GM18511 (cell line): ENCODE results near the gene EMILIN2.
"Not testable (repeated sequence)": the region's sequence is repeated elsewhere in the genome, so short reads cannot be mapped to it uniquely, and the experiment has no call there.

Source experiments
- ATAC-seq: cut with Tn5 transposase; IDR thresholded peaks from one replicate; pipeline ENCODE4 v1.9.1; 2021; ENCODE audit warnings: mild to moderate bottlenecking, moderate library complexity; ENCODE audit not compliant: unreplicated experiment

EMILIN2 gene

DNA sequence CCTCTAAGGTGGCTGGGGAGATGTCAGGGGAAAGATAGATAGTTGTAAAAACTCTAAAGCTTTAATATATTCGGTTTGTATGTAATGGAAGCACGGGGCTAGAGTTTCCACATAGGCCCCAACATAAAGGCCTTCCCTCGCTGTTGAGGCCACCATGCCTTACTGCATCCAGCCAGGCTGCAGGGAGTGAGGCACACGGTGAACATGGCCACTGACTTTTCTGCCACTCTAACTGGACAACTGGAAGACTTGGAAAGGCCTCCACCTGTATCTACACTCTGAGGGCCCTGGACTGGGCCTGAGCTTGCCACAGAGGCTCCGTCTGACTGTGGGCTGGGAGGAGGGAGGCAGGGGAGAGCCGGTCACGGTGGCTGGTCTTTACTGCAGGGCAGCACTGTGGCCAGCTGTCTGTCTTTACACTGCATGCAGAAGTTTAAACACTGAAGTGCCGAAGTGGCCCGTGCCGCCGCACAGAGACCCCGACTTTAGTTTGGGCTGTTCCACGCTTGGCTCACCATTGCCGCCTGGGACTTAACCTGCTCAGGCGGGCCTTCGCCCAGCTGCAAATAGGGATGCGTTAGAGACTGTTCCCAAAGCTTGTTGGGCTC is 66.7 kb downstream of the EMILIN2 start:
- no peak for ATAC-seq

- no peak for ATAC-seq
These were observed 67.5 kb downstream of the EMILIN2 start for GRCh38 chr18:2914185-2914880.

- no peak for ATAC-seq
These were observed 68.1 kb downstream of the EMILIN2 start for GRCh38 chr18:2914881-2915240.

DNA sequence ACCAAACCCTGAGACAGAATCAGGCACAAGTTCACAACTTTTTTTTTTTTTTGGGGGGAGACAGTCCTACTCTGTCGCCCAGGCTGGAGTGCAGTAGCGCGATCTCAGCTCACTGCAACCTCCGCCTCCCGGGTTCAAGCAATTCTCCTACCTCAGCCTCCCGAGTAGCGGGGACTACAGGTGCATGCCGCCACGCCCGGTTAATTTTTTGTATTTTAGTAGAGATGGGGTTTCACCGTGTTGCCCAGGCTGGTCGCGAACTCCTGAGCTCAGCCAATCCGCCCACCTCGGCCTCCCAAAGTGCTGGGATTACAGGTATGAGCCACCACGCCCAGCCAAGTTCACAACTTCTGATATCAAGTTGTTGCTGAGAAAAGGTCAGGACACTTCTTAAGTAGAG is 68.7 kb downstream of the EMILIN2 start:
- not testable (repeated sequence) for ATAC-seq

DNA sequence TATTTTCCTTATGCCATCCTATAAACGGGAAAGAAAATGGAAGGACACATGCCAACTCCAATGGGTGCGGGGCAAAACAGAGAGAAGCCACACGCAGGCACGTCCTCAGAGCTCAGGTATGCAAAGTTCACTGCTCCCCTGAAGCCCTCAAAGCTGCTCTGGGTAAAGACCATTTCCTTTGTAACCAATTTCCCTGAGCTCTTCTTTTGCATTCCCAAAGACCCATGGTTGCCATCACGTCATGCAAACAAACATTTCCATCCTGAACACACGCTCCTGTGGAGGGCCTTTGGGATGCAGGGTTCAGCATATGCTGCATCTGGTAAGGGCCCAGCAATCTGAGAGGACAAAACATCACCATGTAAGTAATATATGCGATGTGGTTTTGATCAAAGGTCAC is 69.4 kb downstream of the EMILIN2 start:
- ATAC-seq = no peak

- peak; percentile 77 for ATAC-seq
These were observed 70.6 kb downstream of the EMILIN2 start for GRCh38 chr18:2917259-2918047.

DNA sequence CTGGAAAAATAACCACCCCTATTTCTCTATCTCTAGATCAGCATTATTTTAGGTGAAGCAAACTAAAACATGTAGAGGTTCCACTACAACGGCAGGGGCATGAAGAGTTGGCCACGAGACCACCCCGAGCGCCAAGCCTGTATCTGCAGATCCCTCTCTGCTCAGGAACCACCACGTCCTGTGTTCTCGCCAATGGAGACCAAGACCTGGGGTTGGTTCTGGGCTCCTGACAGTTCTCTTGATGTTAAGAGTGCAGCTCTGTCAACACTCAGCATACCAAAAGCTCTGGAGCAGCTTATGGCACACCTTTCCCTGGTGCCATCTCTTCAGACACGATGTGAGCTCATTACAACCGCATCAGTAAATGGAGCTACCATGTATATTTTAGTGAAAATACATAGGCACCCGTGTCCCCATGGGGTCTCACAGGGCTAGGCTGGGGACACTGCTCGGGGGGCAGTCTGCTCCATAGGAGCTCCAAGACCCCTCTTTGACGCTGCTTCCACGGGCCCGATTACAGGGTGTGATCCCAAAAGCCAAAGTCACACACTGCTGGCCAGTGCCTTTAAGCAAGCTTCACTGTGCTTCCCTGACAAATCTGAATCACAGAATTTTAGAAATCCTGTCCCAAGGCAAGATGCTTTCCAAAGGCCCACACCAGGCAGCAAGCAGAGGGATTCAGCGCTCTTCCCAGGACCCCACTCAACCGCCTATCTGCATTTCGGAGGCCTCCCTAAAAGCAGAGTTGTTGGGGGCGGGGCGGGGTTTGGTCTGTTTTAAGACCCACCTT is 72.2 kb downstream of the EMILIN2 start:
- no peak for ATAC-seq

DNA sequence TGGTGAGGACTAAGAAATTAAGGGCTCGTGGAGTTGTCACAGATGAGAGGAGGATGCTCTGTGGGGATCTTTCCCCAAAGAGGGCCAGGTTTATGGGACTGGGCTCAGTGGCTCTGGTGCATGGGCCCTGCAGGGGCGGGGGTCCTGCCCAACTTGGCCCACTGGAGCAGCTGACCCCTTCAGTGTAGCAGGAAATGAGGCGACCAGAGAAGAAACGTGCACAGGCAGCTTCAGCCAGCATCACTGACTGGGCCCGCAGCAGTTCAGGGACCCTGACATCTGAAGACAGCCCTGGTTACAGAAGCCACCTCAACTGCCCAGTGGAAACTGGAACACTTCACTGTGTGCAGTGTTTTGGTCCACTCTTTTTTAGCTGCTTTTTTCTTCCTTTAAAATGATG is 72.8 kb downstream of the EMILIN2 start:
- no peak for ATAC-seq

GRCh38 chr18:2920027-2920426 is 73.2 kb downstream of the EMILIN2 start:
- ATAC-seq = no peak

DNA sequence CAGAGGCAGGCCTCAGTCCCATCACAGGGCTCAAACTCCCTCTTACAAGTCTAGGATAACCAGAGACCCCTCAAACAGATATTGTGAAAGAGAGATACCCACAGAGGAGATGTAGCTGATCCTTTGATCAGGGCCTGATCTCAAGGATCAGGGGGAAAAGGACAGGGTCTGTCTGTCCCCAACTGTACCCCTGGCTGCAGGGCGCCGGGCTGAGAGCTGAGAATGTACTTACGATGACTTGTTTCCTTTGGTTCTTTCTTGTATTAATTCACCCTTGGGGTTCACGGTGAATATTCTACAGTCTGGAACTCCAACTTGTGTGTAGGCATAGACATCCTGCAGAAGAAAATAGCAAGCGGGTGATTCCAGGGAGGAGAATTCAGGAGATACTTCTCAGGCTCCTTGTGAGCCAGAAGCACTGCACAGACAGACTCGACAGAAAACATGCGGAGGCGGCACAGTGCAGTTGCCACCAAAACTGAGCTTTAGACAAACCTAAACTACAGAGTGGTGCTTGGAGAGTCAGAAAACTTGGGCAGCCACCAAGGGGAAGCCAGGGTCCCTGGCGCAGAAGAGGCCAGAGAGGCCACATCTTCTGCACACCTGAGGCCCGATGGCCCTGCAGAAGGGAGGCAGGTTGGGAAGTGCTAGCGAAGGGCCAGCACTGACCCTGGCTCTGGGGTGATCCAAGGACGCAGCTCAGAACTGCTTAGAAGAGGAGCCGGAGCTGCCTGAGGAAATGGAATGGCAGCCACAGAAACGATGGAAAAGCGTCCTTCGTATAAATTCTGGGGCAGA is 73.9 kb downstream of the EMILIN2 start:
- no peak for ATAC-seq

DNA sequence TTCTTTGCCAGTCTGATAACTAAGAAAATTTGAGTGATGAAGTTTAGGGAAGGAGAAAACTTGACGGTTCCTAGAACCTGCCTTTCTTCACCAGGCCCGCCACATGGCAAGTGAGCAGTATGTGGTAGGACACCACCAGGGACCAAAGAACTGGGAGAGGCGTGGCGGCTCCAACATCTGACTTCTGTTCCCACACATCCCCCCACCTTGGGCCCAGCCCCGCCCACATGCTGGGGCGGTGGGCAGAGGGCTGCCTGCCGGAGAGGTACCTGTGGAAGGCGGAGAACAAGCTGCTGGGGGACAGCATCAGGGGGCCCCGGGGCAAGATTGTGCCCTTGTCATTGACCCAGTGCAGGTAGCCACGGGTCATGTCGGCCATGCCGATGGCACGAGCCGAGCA is 75.0 kb downstream of the EMILIN2 start:
- no peak for ATAC-seq

GRCh38 chr18:2923464-2923863 is 76.7 kb downstream of the EMILIN2 start:
- no peak for ATAC-seq

DNA sequence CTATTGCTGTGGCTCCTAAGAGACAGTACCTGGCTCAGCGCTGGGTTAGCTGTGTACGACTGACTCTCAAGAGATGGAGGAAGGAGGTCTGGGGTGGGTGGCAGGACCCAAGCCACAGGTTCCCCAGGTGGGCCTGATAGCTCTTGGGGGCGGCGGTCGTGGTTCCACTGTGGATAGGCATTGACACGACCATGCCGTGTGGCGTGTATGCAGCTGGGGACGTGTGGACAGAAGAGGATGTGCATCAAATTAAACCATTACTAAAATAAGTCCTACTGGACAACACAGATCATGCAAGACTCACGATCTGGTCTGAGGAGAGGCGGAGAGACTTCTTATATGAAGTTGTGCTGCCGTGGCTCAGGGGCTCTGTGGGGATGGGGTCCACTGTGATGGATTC is 78.1 kb downstream of the EMILIN2 start:
- ATAC-seq = no peak

GRCh38 chr18:2926528-2926927 is 79.7 kb downstream of the EMILIN2 start:
- ATAC-seq = no peak

DNA sequence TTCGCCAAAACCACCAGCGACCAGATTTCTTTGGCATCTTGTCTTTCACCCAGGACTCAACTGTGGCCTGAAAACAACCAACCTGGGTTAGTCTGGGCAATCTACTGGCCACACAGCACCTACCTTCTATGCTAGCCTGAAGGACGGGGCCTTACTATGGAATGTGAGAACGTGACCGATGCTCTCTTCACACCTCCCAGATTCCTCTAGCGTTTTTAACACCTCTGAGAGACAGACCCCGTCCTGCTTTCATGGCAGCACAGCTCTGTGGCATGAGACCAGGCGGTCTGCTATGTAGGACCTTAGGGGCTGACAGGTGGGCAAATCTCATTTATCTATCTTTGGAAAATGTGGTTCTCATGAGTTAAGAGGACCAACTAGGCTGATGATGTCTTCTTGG is 80.9 kb downstream of the EMILIN2 start:
- ATAC-seq = no peak

- ATAC-seq = no peak
These were observed 85.7 kb downstream of the EMILIN2 start for GRCh38 chr18:2932247-2933181.

GRCh38 chr18:2933995-2934394 is 87.2 kb downstream of the EMILIN2 start:
- no peak for ATAC-seq

DNA sequence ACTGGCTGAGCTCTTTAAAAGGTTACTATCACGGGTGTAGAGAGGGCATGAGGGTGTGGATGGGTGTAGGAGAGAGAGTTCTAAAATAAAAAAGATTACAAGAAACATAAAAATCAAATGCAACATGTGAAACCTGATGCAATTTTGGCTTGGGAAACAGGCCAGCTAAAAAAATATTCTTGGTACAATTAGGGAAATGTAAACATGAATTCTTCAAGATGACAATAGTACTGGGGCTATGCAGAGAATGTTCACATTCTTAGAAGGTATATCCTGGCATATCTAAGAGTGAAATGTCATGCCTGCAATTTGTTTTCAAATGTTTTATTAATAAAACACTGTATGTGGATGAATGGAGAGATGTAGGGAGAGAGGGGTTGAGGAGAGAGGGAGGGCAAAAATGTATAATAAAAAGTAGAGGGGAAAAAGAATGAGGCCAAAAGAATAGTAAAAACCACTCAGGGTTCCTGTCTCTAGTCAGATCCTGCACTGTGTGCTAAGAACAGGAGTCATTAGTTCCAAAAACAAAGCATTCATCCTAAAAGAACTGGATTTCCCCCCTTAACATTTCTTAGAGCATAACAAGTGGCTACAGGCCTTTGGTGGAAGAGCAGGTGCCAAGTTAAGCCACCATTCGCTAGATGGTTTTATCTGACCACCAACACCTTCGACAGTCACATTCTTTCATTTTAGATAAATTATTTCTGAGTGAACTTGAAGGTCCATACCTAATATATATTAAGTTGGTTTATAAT is 88.8 kb downstream of the EMILIN2 start:
- no peak for ATAC-seq

DNA sequence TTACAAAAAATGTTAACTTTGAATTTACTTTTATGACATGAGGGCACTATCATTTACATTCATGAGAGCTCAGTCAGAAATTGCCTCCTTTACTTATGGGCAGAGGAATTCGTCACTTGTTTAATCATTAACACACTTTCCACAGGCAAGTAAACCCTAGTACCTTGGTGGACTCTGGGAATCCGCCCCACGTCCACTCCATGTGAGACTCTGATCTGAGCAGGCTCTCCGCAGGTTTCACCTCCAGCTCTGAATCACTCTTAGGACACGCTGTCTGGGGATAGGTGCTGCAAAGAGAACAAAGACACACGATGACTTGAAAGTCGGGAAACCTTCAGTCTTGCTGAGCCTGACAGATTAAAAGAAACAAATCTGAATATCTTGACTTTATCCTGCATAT is 92.5 kb downstream of the EMILIN2 start:
- ATAC-seq = no peak
